HK-2 (cell line): ENCODE data around the gene C18orf63.

Experiments
- DNase-seq: peaks from one replicate; pipeline ENCODE4 v3.0.0-alpha.2; 2018; ENCODE audit not compliant: unreplicated experiment

C18orf63 gene

DNA sequence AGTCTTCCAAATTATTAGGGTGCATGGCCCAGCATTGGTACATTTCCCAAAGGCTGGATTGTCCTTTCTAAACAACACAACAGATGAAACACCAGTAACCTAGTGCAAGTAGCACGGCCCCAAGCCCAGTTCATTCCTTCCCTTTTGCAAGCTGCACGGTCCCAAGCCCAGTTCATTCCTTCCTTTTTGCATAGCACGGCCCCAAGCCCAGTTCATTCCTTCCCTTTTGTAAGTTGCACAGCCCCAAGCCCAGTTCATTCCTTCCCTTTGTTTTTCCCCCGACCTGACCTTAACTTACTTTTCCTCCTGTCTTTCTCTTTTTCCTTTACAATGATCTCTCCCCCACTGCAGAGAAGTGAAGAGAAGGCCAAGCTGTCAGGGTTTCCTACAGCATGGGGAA is 60.9 kb downstream of the C18orf63 start:
- DNase-seq = no peak

DNA sequence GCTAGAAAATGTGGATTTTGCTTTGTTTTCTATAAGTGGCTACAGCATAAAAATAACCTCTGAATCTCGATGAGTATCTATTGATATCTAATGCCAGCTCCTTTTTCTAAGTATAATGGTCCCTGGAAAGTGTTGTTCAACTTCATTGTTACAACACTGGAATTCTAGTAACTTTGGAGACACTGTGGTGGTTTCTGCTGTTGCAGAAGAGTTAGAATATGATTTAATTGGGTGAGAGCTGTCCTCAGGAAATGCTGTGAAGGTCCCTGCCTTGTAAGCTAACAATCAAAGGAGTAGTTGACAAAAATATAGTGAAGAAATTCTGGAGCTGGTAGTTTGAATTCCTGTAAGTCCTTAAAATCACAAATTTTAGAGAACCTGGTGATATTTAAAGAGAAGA is 62.1 kb downstream of the C18orf63 start:
- no peak for DNase-seq

DNA sequence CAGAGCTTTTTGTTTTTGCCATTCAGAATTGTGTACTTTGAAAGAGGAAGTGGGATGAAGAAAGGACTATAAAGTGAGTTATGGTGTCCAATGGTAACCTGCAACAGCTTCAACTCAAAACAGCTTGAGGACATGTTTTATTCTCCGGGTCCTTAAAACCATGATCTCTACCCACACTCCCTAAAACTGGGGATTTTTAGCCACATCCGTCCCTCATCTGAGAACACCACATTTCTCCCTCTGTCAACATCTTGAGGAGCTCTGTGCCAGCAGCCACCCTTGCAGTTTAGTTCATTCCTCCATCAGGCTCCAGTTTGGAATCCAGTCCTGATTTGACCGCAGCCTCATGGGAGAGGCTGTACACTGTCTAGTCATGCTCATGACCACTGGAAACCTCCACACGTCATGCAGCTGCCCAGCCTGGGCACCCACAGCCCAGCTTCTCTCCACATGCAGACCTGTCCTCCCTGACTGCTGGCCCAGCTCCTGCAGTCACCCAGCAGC is 62.6 kb downstream of the C18orf63 start:
- no peak for DNase-seq

DNA sequence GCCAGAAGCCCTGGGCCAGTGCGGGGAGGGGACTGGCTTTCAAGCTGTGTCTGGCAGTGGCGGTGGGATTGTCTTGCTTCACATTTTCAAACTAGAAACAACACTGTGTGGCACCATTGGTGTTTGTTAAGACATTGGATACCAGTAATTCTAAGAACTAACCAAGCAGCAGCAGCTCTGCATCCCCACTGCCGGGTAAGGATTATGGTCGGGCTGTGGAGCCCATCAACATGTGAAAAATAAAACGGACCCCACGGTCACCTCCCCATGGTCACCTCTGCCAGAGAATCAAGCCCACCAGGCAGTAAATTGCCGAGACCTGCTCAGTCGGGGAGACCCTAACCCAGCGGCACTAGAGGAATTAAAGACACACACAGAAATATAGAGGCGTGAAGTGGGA is 65.3 kb downstream of the C18orf63 start:
- DNase-seq = no peak

DNA sequence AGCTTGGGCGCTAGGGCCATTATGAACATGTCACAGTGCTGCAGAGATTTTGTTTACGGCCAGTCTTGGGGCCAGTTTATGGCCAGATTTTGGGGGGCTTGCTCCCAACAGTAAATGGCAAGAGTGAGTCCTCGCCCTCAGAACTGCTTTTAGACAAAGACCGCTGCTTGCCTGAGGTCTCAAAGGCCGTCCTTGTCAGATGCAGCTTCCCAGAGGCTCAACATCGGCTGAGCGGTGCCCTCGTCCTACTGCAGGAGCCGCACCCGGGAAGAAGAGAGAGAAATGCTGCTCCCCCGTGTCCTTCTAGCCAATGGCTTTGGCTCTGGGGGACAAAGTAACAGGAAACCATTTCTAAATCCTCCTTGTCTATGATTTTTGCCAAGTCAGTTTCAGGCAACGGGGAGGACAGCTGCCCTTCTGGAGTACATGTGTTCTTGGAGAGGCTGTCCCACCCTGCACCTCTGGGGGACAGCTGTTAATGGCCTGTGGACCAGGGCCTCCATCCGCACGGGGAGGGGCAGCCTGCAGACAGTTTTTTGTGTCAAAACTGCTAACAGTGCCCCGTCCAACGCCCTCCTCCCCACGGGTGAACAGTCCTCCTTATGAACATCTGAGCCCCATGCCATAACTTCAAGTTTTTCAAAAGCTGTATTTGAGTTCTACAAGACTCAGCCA is 66.1 kb downstream of the C18orf63 start:
- no peak for DNase-seq

DNA sequence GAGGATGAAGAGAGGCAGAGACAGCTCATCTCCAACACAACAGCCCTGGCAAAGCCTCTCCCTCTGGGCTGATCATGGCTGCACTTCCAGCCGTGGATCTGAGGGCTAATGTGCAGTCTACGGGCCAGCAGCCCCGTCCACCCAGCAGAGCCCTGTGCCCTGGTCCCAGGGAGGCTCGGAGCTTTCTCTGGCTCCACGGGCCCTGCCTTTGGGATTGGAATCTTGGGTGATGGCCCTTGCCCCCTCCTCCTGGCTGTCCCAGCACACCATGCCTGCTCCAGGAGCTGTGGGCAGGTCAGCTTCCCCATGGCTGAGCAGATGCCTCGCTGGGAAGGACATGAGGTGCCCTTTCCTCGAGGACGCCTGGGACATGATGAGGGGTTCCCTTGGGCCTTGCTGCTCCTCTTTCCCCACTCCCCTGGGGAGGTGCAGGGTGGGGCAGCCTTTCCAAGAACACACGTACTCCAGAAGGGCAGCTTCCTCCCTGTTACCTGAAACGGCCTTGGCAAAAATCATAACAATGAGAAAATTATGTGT is 66.9 kb downstream of the C18orf63 start:
- DNase-seq = no peak

DNA sequence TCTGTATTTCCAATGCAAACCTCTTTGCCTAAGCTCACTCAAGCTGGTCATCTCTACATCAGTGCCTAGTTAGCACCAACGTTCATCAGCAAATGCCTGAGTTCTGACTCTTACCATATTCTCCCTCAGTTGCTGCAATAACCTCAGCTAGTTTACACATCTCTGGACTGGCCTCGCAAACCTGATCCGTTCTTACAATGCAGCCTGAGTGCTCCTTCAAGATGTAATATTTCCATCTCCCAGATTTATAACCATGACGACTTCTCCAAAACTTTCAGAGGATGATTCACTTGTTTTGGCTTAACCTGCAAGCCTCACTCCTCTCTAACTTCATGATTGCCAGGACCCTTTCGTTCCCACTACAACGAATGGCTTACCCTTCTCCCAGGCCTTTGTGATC is 71.7 kb downstream of the C18orf63 start:
- no peak for DNase-seq

DNA sequence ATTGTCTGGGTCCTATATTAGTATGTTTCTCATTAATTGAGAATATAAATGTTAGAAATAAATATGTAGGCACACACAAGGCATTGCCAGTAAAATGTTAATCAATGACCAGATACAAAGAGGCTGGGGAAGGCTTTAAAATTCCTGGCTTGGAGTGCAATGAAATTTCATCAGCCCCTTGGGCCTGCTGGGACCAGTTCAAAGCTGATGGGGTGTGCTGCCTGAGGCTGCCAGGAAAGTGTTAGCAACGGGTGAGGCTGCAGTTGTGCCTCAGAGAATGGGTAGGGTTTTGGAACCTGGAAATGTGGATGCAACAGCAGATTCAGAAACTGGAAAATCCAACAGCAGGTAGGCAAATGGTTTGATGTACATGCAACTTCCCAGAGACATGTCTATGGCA is 72.6 kb downstream of the C18orf63 start:
- DNase-seq = no peak

DNA sequence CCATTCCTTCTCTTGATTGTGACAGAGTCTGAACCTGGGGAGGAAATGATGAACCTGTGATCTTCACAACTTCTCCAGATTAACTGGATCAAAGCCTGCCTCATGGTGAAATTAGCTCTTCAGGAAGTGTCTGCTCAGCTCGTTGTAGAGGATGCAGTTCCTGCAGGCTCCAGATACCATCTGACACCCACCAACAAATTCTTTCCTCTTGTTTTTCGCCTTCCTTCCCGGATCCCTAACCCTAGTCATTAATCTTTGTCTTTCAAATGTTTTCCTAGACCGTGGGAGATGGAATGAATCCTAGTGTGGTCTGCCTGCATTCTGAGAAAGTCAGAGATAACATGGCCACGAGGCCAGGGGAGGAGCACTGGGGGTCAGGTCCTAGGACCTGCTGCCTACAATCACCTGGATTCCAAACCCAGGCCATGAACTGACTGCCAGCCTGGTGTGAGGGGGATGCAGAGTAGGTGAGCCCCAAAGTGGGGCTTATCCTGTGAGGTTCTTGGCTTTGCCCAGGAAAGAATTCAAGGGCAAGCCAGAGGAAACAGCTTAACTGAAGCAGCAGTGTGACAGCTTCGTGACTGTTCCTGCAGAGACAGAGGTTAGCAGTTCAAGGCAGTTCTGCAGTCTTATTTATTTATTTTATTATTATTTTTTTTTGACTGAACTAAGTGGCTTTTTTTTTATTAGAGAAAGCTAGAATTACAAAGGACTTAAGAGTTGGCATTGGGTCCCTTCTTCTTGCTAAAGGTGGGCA is 73.7 kb downstream of the C18orf63 start:
- no peak for DNase-seq

DNA sequence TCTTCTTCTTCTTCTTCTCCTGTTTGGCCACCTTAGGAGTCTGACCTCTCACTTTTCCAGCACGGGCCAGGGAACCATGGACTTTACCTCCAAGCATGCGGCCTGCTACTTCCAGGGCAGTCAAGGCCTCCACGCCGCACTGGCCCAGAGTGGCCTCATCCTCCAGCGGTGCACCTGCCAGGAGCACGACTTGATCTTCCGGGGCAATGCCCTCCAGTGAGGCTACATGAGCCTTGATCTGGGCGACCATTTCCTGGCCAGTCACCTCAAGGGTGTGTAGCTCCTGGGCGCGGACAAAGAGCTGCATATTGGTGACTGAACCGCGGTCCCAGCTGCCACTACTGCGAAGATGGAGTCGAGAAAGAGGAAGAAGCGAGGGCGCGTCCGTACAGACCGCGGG is 74.4 kb downstream of the C18orf63 start:
- no peak for DNase-seq

DNA sequence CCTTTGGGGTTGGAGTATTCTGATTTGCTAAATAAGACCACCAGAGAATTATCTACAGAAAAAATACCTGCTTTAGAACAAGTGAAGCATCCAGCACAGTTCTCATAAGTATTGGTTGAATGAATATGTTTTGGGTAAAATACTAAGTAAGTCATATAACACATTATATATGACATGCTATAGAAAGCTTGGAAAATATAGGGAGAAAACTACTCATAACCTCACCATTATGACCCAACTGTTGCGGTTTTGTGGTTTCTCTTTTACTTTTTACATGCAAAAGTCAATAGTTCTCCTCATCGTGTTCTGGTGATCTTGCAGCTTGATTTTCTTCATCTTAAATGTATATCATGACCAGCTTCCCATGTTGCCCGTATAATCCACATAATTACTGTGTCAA is 75.3 kb downstream of the C18orf63 start:
- no peak for DNase-seq

DNA sequence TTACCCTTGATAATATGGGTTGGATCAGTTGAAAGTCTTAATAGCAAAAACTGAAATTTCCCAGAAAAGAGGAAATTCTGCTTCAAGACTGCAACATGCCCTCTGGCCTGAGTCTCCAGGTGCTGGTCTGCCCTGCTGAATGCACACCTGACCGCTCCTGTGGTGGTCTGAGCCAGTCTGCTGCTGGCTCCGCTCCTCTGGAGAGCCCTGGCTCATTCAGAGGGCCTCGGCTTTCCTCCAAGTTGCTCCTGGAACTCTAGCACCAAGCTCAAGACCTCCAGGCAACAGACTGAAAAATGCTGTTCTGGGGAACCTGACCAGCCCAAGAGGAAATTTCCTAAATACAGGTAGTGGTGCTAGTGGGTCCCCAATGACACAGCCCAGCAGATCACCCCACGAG is 76.7 kb downstream of the C18orf63 start:
- no peak for DNase-seq

DNA sequence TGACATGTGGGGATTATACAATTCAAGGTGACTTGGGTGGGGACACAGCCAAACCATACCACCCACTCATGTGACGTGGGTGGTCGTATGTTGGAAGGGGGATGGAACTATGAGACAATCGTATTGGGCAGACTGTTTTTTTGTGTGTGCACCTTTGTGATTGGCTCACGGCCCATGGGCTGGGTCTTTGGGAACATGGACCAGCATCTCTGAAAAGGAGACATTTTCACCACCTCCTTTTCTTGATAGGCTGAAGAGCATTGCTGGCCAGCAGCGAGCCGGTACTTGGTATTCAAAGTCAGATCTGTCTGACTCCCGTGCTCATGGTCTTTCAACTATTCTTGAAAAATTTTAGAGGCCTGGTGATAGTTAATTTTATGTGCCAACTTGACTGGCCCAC is 79.4 kb downstream of the C18orf63 start:
- DNase-seq = no peak

DNA sequence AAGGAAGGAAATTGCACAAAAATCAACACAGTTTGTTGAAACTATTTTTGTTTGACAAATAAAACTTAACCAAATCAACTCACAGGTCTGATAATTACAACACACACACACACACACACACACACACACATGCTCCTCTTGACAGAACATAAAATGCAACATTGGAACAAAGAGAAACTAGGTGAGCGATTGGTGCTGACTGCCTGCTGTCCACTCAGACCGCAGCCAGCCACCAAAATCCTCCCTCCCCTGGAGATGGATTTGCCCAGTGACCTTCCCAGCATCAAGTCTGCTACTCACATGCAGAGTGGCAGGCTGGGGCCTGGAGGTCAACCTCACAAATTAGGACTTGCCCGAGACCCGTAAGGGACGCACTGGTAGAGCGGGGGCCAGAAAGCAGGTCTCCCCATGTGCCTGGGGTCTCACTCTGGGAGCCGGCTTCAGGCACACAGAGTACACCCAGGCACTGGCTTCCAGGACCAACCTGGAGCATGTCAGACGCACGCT is 80.1 kb downstream of the C18orf63 start:
- DNase-seq = no peak

DNA sequence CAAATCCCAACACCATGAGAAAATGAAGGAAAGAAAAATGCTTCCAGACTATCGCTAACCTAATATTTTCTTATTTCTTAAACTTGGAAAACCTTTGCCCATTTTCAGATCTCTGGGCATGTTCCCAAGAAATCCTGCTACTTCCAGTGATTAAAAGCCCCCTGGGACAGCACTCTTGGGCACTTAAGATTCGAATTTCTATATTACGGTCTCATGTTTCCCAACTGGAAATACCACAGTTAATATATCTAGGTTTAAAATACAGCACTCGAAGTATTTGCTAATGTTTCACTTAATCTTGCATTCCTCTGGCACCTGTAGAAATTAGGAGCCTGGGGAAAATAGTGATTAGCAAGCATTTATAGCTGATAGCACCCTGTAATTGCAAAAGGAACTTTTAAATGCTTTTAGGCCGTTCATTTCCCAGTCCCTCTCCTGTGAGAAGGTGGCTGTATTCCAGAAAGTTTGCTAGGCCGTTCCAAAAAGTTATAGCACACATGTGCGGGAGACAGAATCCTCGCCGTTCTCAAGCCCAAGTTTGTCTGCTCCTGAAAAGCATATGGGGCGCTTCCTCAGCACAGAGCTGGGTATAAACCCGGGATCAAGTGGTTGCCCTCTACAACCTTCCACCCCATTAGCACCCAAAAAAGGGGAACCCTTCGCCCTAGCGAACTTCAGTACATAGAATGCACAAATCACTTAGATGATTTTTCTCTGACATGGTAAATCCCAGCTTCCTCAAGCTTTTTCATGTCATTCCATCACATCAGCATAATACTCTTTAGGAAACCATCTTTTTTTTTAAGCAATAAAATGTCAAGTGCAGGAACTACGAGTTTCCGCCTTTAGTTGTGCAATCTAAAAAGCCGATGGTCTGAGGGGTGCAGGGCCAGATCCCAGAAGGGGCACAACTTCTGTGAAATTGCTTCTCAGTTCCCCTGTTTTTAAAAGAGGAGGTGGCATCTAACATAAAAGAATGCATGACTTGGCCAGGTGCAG is 80.8 kb downstream of the C18orf63 start:
- DNase-seq = no peak

DNA sequence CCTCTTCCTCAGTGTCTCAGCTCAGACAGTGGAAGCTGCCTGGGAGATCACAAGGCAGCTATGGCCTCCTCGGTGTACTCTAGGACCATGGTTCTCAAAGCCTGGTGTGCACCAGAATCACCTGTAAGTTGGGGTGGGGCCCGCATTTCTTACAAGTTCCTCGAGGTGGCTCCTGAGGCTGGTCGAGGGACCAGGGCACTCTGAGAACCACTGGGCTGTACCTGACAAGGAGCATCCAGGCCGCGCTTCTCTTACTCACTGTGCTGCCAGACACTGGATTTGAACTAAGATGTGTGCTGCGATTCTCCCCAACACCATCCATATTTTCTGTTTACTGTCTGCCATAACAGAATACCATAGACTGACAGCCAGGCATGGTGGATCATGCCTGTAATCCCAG is 81.9 kb downstream of the C18orf63 start:
- no peak for DNase-seq

DNA sequence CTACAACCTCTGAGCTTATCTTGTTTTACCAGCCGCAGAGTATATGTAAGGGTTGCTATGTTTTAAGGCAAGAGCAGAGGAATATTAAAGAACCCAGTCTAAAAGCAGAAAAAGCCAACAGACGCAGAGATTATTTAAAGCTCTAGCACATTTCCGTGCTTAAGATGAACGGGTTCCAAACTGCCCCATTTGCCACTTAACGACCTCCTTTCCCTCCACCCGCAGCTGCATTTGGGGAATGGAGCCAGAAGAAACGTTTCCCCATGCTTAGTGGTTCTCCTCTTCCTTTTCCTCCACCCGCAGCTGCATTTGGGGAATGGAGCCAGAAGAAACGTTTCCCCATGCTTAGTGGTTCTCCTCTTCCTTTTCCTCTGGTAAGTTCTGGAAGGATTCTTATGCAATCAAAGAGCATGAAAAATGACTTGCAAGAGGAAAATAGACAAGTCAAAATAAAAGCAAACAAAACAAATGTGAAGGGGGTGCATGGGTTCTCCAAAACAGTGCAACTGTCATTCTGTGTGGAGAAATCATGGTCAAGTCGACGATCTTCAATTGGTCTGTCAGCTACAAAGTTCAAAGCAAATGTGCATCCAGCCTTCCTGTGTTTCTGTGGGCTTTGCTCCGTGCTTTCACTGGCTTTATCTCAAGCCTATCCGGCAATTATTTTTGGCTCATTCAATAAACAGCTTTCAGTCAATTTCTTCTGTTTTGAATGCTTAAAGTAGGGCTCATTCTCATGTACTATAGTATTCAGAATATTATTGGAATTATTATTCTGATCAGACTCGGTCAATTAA is 83.7 kb downstream of the C18orf63 start:
- DNase-seq = no peak

DNA sequence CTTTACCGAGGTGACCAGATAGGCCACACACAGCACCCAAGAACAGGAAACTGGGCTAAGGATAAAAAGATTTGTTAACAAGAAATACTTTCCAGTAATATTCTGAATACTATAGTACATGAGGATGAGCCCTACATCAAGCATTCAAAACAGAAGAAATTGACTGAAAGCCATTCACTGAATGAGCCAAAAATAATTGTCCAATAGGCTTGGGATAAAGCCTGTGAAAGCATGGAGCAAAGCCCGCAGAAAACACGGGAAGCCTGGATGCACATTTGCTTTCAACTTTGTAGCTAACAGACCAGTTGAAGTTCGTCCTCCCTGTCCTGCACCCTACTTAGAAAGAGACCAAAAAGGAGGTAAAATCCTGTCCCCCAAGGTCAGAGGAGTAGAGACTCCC is 85.2 kb downstream of the C18orf63 start:
- no peak for DNase-seq

DNA sequence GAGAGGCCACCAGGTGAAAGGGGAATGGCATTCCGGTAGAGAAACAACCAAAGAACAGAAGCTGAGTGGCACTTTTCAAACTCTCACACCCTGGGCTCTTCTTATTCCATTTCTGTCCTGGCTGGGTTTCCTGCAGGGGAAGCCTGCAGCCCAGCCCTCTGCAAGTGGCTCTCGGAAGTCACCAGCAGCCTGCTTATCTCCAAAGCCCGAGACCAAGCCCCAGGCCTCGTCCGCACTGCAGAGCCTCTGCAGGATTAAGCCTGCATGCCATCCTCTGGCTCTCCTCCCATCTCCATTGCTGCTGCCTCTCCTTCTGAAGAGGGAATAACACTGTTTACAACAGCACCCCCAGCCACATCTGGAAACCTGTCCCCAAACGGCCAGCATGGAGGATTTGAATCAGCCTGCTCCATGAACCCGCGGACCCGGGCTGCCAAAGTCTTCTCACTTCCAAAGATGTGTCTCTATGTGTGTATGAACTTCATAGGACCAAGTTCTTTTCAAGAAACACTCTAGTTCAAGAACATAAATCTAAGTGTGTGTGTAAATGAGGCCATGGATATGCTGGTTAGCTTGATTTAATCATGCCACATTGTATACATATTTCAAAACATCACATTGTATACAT is 87.3 kb downstream of the C18orf63 start:
- no peak for DNase-seq

DNA sequence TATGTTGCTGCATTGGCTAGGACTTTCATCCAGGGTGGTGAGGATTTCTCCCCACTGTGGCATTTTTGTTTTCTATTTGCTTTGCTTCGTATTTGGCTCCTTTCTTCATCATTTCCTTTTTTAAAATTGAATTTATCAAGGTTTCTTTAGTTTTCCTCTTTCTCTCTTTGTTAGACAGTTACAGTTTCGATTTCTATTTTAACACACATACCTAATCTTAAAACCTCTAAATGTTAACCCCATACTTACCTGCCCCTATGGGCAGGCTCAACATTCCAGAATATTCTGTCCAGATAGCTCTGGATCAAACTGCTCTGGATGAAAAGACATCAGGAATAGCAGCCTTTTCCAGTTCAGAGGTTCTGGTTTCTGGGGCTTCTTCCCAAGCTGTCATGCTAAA is 92.2 kb downstream of the C18orf63 start:
- no peak for DNase-seq
